Measurements from ENCODE around the gene KERA.

Gene KERA

GRCh38 chr12:91080041-91080440 lies 22.2 kb upstream of the KERA start:
- H3K9me2 ChIP-seq (replicated peaks; ENCODE audit: low read depth, low read length), result no peaks in the 10 kb centered on the region
- no peaks in the 10 kb centered on the region for H3K36me3 ChIP-seq (ENCODE audit: insufficient read depth, low read length)
- no peaks in the 10 kb centered on the region for H3K27me3 ChIP-seq (ENCODE audit: insufficient read depth, low read length, poor library complexity, severe bottlenecking)
- H3K9ac ChIP-seq (ENCODE audit: low read depth, low read length, poor library complexity, severe bottlenecking), result no peak overlapping the region
- no peak overlapping the region for H2AFZ ChIP-seq (ENCODE audit: low read length)
- TF ChIP-seq CTCF (conservative IDR thresholded peaks at IDR 0.05; ENCODE audit: low read length) (no peak), EZH2phosphoT487 (IDR thresholded peaks at IDR 0.05; ENCODE audit: borderline replicate concordance) (no peak)
- H3K9me3 ChIP-seq (ENCODE audit: insufficient read depth, low read depth, low read length), result no peaks in the 10 kb centered on the region
- no peaks in the 10 kb centered on the region for H3F3A ChIP-seq (ENCODE audit: low read depth)
- H3K4me1 ChIP-seq (ENCODE audit: insufficient read depth, low read length, poor library complexity, severe bottlenecking), result no peaks in the 10 kb centered on the region
- H3K4me3 ChIP-seq (ENCODE audit: low read length, poor library complexity, severe bottlenecking), result no peak overlapping the region
- no peaks in the 10 kb centered on the region for H3K79me2 ChIP-seq (ENCODE audit: insufficient read depth, low read length)
- no peaks in the 10 kb centered on the region for H4K20me1 ChIP-seq (ENCODE audit: insufficient read depth, low read length, poor library complexity, severe bottlenecking)
- no peak overlapping the region for H3K4me2 ChIP-seq (ENCODE audit: low read depth, low read length, poor library complexity, severe bottlenecking)

GRCh38 chr12:91078501-91078900 lies 20.7 kb upstream of the KERA start:
- no peaks in the 10 kb centered on the region for H3K9me3 ChIP-seq (ENCODE audit: insufficient read depth, low read depth, low read length)
- no peaks in the 10 kb centered on the region for H3F3A ChIP-seq (ENCODE audit: low read depth)
- no peak overlapping the region for H3K4me2 ChIP-seq (ENCODE audit: low read depth, low read length, poor library complexity, severe bottlenecking)

GRCh38 chr12:91077228-91077954 lies 19.6 kb upstream of the KERA start:
- H3K9ac ChIP-seq (ENCODE audit: low read depth, low read length, poor library complexity, severe bottlenecking), result no peak overlapping the region
- no peaks in the 10 kb centered on the region for H3K9me3 ChIP-seq (ENCODE audit: insufficient read depth, low read depth, low read length)
- no peaks in the 10 kb centered on the region for H3K79me2 ChIP-seq (ENCODE audit: insufficient read depth, low read length)
- H2AFZ ChIP-seq (ENCODE audit: low read length), result no peak overlapping the region
- H3F3A ChIP-seq (ENCODE audit: low read depth), result no peaks in the 10 kb centered on the region
- H3K27me3 ChIP-seq (ENCODE audit: insufficient read depth, low read length, poor library complexity, severe bottlenecking), result no peaks in the 10 kb centered on the region
- H3K4me1 ChIP-seq (ENCODE audit: insufficient read depth, low read length, poor library complexity, severe bottlenecking), result no peaks in the 10 kb centered on the region
- no peaks in the 10 kb centered on the region for H3K9me2 ChIP-seq (replicated peaks; ENCODE audit: low read depth, low read length)
- no peak overlapping the region for H3K4me2 ChIP-seq (ENCODE audit: low read depth, low read length, poor library complexity, severe bottlenecking)
- no peaks in the 10 kb centered on the region for H4K20me1 ChIP-seq (ENCODE audit: insufficient read depth, low read length, poor library complexity, severe bottlenecking)
- no peaks in the 10 kb centered on the region for H3K36me3 ChIP-seq (ENCODE audit: insufficient read depth, low read length)
- H3K4me3 ChIP-seq (ENCODE audit: low read length, poor library complexity, severe bottlenecking), result no peak overlapping the region
- TF ChIP-seq CTCF (conservative IDR thresholded peaks at IDR 0.05; ENCODE audit: low read length) (no peak), EZH2phosphoT487 (IDR thresholded peaks at IDR 0.05; ENCODE audit: borderline replicate concordance) (no peak)

More at GRCh38 chr12:91078501-91078900, 20.7 kb upstream of the KERA start:
- Histone ChIP-seq H3K4me1 (ENCODE audit: insufficient read depth, low read length, poor library complexity, severe bottlenecking) (no peaks in the 10 kb centered on the region), H4K20me1 (ENCODE audit: insufficient read depth, low read length, poor library complexity, severe bottlenecking) (no peaks in the 10 kb centered on the region), H3K9ac (ENCODE audit: low read depth, low read length, poor library complexity, severe bottlenecking) (no peak overlapping the region), H3K9me2 (replicated peaks; ENCODE audit: low read depth, low read length) (no peaks in the 10 kb centered on the region), H3K79me2 (ENCODE audit: insufficient read depth, low read length) (no peaks in the 10 kb centered on the region), H2AFZ (ENCODE audit: low read length) (no peak overlapping the region), H3K36me3 (ENCODE audit: insufficient read depth, low read length) (no peaks in the 10 kb centered on the region), H3K4me3 (ENCODE audit: low read length, poor library complexity, severe bottlenecking) (no peak overlapping the region), H3K27me3 (ENCODE audit: insufficient read depth, low read length, poor library complexity, severe bottlenecking) (no peaks in the 10 kb centered on the region)
- TF ChIP-seq EZH2phosphoT487 (IDR thresholded peaks at IDR 0.05; ENCODE audit: borderline replicate concordance), result no peak
- TF ChIP-seq CTCF (conservative IDR thresholded peaks at IDR 0.05; ENCODE audit: low read length), result no peak
